SJCRH30 (cell line): ENCODE measurements around the gene OLA1. TPM values are rescaled to one million over a fixed set of nuclear protein-coding genes. Genes with fewer than 3 reads are reported as not detected.
A peak's percentile ranks its signal among the peaks of the same experiment; 100 is the strongest.
"Not testable (repeated sequence)": the region's sequence is repeated elsewhere in the genome, so short reads cannot be mapped to it uniquely, and the experiment has no call there.

Experiments
- DNase-seq, 2 experiments: peaks; one replicate each; pipeline ENCODE4 v3.0.0-alpha.2; 2015 to 2020
- H3K27ac ChIP-seq: fragments of 250-450 bp; sonication (Bioruptor Pico); 2 replicates; pipeline ENCODE4 v1.5.1; 2020; ENCODE audit warnings: mild to moderate bottlenecking, moderate library complexity
- H3K27me3 ChIP-seq: fragments of 250-450 bp; sonication (Bioruptor Pico); 2 replicates; pipeline ENCODE4 v1.5.1; 2020; ENCODE audit warnings: mild to moderate bottlenecking, moderate library complexity
- H3K36me3 ChIP-seq: fragments of 250-450 bp; sonication (Bioruptor Pico); 2 replicates; pipeline ENCODE4 v1.5.1; 2020; ENCODE audit warnings: mild to moderate bottlenecking, moderate library complexity
- H3K4me1 ChIP-seq: fragments of 250-450 bp; sonication (Bioruptor Pico); 2 replicates; pipeline ENCODE4 v1.5.1; 2020; ENCODE audit warnings: mild to moderate bottlenecking, moderate library complexity
- H3K4me3 ChIP-seq: fragments of 250-450 bp; sonication (Bioruptor Pico); 2 replicates; pipeline ENCODE4 v1.5.1; 2020; ENCODE audit warnings: mild to moderate bottlenecking, moderate library complexity
- H3K9me3 ChIP-seq: fragments of 250-450 bp; sonication (Bioruptor Pico); replicated peaks from 2 replicates; pipeline ENCODE4 v1.5.1; 2020; ENCODE audit warnings: mild to moderate bottlenecking, moderate library complexity
- total RNA-seq: library from RNA; depleted of rRNA; stranded (reverse); fragments of >200 nt; shearing (Covaris generic); gene quantifications from 2 replicates; pipeline ENCODE4 v1.2.3, GENCODE V29; 2014; rRNA removed

The OLA1 gene
- total RNA-seq: 213 and 231 TPM in 2 replicates

GRCh38 chr2:174248187-174248997 lies at the start of gene OLA1:
Gene OLA1, minus strand, starts transcription at chr2:174248532. Its CDS starts 1,717 bp downstream, at chr2:174246815.
- Histone ChIP-seq H3K4me1 (peaks cover 5% of the 10 kb centered on the region), H3K27me3 (no peaks in the 10 kb centered on the region), H3K4me3 (peak within 1 kb of the TSS; percentile 92), H3K9me3 (no peaks in the 10 kb centered on the region), H3K36me3 (peaks cover 26% of the 10 kb centered on the region), H3K27ac (peak within 1 kb of the TSS; percentile 81)
- DNase-seq: peak; percentile 95 to 96

DNA sequence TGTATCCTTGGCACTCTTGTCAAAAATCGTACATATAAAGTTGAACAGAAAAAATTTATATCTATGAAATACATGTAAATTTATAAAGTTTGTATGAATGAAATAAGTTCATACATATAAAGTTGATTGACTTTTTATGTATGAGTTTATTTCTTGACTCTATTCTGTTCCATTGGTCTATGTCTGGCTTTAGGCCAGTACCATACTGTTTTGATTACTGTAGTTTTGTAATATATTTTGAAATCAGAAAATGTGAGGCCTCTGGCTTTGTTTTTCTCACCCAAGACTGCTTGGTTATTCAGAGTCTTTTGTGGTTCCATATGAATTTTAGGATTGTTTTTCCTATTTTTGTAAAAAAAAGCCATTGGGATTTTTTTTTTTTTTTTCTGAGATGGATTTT lies 44.6 kb upstream of the OLA1 start:
- Histone ChIP-seq H3K27ac (no peak overlapping the region), H3K9me3 (0 out of 2 replicates have a peak, but pooled peaks cover 4% of the 10 kb centered on the region), H3K36me3 (no peaks in the 10 kb centered on the region), H3K4me3 (no peak overlapping the region), H3K4me1 (no peaks in the 10 kb centered on the region), H3K27me3 (no peaks in the 10 kb centered on the region)
- no peak for DNase-seq

- H3K4me3 ChIP-seq: no peak overlapping the region
- H3K9me3 ChIP-seq: no peaks in the 10 kb centered on the region
- no peaks in the 10 kb centered on the region for H3K27me3 ChIP-seq
- no peak for DNase-seq
- H3K27ac ChIP-seq: no peak overlapping the region
- H3K4me1 ChIP-seq: no peaks in the 10 kb centered on the region
- no peaks in the 10 kb centered on the region for H3K36me3 ChIP-seq
Observed at GRCh38 chr2:174286172-174286571, 37.8 kb upstream of the OLA1 start.

DNA sequence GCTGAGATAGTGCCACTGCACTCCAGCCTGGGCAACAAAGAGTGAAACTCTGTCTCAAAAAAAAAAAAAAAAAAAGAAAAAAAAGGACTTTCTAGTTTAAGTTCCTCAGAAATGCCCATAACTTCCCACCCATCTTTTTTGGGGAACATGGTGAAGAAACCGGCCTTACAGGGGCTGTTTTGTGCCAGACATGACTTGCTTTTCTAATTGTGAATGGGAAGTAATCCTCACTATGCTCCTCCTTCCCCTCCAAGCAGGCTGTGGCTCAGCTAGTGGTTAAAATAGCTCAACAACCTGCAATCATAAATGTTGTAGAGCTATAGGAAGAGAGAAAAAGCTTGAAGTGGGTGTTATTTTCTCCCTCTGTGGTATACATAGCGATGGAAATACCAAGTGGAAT lies 34.1 kb upstream of the OLA1 start:
- no peaks in the 10 kb centered on the region for H3K9me3 ChIP-seq
- H3K27ac ChIP-seq: no peak overlapping the region
- H3K27me3 ChIP-seq: no peaks in the 10 kb centered on the region
- H3K4me1 ChIP-seq: no peaks in the 10 kb centered on the region
- DNase-seq: no peak
- H3K36me3 ChIP-seq: no peaks in the 10 kb centered on the region
- H3K4me3 ChIP-seq: no peak overlapping the region

GRCh38 chr2:174281736-174282135 lies 33.4 kb upstream of the OLA1 start:
- H3K27me3 ChIP-seq: no peaks in the 10 kb centered on the region
- no peak overlapping the region for H3K27ac ChIP-seq
- no peaks in the 10 kb centered on the region for H3K36me3 ChIP-seq
- no peaks in the 10 kb centered on the region for H3K9me3 ChIP-seq
- DNase-seq: no peak
- no peaks in the 10 kb centered on the region for H3K4me1 ChIP-seq
- H3K4me3 ChIP-seq: no peak overlapping the region

- H3K4me3 ChIP-seq: no peak overlapping the region
- H3K27me3 ChIP-seq: no peaks in the 10 kb centered on the region
- H3K36me3 ChIP-seq: no peaks in the 10 kb centered on the region
- H3K4me1 ChIP-seq: peaks cover 4% of the 10 kb centered on the region
- no peaks in the 10 kb centered on the region for H3K9me3 ChIP-seq
- no peak overlapping the region for H3K27ac ChIP-seq
- DNase-seq: peak; percentile 37 to 70
Observed at GRCh38 chr2:174280596-174280995, 32.3 kb upstream of the OLA1 start.

- DNase-seq, H3K4me3 ChIP-seq, H3K27ac ChIP-seq, H3K36me3 ChIP-seq, H3K9me3 ChIP-seq, H3K4me1 ChIP-seq, H3K27me3 ChIP-seq: not testable (repeated sequence)
Observed at GRCh38 chr2:174270263-174270662, 21.9 kb upstream of the OLA1 start.

DNA sequence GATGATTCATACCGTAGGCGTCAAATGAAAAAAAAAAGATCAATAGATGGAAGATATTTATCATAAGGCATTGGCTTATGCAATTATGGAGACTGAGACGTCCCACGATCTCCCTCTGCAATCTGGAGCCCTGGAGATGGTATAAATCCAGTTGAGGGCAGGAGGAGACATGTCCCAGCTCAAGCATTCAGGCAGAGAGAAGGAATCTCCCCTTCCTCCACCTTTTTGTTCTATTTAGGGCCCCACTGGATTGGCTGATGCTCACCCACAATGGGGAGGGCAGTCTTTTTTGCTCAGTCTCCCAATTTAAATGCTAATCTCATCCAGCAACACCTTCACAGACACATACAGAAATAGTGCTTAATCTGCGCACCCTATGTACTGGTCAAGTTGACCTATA lies 18.0 kb upstream of the OLA1 start:
- DNase-seq: no peak
- Histone ChIP-seq H3K4me1 (peaks cover 17% of the 10 kb centered on the region), H3K27me3 (no peaks in the 10 kb centered on the region), H3K36me3 (no peaks in the 10 kb centered on the region), H3K9me3 (no peaks in the 10 kb centered on the region), H3K27ac (no peak overlapping the region), H3K4me3 (no peak overlapping the region)

DNA sequence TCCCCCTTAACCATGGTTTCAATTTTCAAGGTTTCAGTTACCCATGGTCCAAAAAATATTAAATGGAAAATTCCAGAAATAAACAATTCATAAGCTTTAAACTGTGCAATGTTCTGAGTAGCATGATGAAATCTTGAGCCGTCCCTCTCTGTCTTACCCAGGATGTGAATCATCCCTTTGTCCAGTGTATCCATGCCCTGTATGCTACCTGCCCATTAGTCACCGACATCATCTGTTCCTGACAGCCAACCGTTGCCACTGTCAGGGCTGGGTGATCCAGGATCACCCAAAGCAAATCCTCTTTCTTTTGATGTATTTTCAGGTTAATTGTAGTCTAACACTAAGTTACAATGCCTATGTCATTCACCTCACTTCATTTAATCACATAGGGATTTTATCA lies 15.7 kb upstream of the OLA1 start:
- H3K27me3 ChIP-seq: no peaks in the 10 kb centered on the region
- H3K4me3 ChIP-seq: no peak overlapping the region
- H3K4me1 ChIP-seq: peaks cover 17% of the 10 kb centered on the region
- no peak overlapping the region for H3K27ac ChIP-seq
- peak in 1 of 2 experiments; percentile 25 for DNase-seq
- no peaks in the 10 kb centered on the region for H3K9me3 ChIP-seq
- H3K36me3 ChIP-seq: no peaks in the 10 kb centered on the region

- no peak for DNase-seq
- no peak overlapping the region for H3K4me3 ChIP-seq
- H3K9me3 ChIP-seq: no peaks in the 10 kb centered on the region
- peaks cover 17% of the 10 kb centered on the region for H3K4me1 ChIP-seq
- no peaks in the 10 kb centered on the region for H3K27me3 ChIP-seq
- no peaks in the 10 kb centered on the region for H3K36me3 ChIP-seq
- no peak overlapping the region for H3K27ac ChIP-seq
Observed at GRCh38 chr2:174259981-174260380, 11.6 kb upstream of the OLA1 start.

DNA sequence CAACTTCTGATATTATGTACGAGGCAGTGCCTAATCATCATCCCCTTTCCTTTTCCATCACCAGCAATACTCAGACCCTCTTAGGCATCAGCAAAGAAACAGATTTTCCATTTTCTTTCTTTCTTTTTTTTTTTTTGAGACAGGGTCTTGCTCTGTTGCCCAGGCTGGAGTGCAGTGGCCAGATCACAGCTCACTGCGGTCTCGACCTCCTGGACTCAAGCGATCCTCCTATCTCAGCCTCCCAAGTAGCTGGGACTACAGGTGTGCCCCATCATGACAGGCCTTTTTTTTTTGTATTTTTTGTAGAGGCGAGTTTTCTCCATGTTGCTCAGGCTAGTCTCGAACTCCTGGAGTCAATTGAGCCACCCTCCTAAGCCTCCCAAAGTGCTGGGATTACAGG lies 5.9 kb upstream of the OLA1 start:
- H3K27me3 ChIP-seq: no peaks in the 10 kb centered on the region
- no peak overlapping the region for H3K27ac ChIP-seq
- H3K9me3 ChIP-seq: no peaks in the 10 kb centered on the region
- no peak for DNase-seq
- no peaks in the 10 kb centered on the region for H3K36me3 ChIP-seq
- H3K4me3 ChIP-seq: no peak overlapping the region
- H3K4me1 ChIP-seq: peaks cover 3% of the 10 kb centered on the region

GRCh38 chr2:174248998-174249592 lies 763 bp upstream of the OLA1 start:
- peak overlapping the region; percentile 81 for H3K27ac ChIP-seq

GRCh38 chr2:174247474-174248186 lies 702 bp downstream of the OLA1 start:
- Histone ChIP-seq H3K4me3 (peak overlapping the region; percentile 92), H3K4me1 (peaks cover 5% of the 10 kb centered on the region), H3K27me3 (no peaks in the 10 kb centered on the region), H3K27ac (peak overlapping the region; percentile 81), H3K9me3 (no peaks in the 10 kb centered on the region), H3K36me3 (peaks cover 32% of the 10 kb centered on the region)
- peak; percentile 52 to 69 for DNase-seq

More at GRCh38 chr2:174248998-174249592, 763 bp upstream of the OLA1 start:
- Histone ChIP-seq H3K4me3 (peak overlapping the region; percentile 92), H3K4me1 (peaks cover 5% of the 10 kb centered on the region), H3K27me3 (no peaks in the 10 kb centered on the region), H3K36me3 (peaks cover 19% of the 10 kb centered on the region), H3K9me3 (no peaks in the 10 kb centered on the region)
- DNase-seq: no peak

DNA sequence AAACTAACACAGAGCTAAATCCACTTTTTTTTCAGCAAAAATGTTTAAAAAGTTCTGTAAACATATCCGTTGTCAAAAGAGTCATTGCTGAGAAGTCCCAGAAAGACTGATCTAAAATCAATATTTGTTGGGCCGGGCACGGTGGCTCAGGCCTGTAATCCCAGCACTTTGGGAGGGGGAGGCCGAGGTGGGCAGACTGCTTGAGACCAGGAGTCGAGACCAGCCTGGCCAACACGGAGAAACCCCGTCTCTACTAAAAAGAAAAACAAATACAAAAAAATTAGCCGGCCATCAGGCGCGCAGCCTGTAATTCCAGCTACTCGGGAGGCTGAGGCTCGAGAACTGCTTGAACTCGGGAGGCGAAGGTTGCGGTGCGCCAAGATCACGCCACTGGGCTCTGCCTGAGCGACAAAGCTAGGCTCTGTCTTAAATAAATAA lies 1.4 kb downstream of the OLA1 start:
- no peak for DNase-seq
- peaks cover 5% of the 10 kb centered on the region for H3K4me1 ChIP-seq
- peaks cover 38% of the 10 kb centered on the region for H3K36me3 ChIP-seq
- no peaks in the 10 kb centered on the region for H3K9me3 ChIP-seq
- H3K27ac ChIP-seq: no peak overlapping the region
- peak overlapping the region; percentile 92 for H3K4me3 ChIP-seq
- H3K27me3 ChIP-seq: no peaks in the 10 kb centered on the region

GRCh38 chr2:174245628-174246027 lies 2.7 kb downstream of the OLA1 start:
- not testable (repeated sequence) for H3K4me1 ChIP-seq, DNase-seq, H3K27me3 ChIP-seq, H3K4me3 ChIP-seq, H3K27ac ChIP-seq, H3K9me3 ChIP-seq
- H3K36me3 ChIP-seq: peaks cover 43% of the 10 kb centered on the region
